SK-N-SH (cell line): ENCODE data around the gene TRPV3. TPM values are rescaled to one million over a fixed set of nuclear protein-coding genes. Genes with fewer than 3 reads are reported as not detected.

Source experiments
- CTCF ChIA-PET: fragments of 300-600, 350-600 bp; formaldehyde crosslinking; extraction: SDS; loops from one replicate; lab custom pipeline; 2021; lab: Yijun Ruan, JAX
- POLR2A ChIA-PET: fragments of 350-600 bp; sonication (Branson Sonifier 250); formaldehyde crosslinking; extraction: SDS; loops from one replicate; lab custom pipeline; 2020; ENCODE audit warnings: antibody characterized with exemption, inconsistent platforms; lab: Yijun Ruan, JAX
- DNase-seq: peaks from one replicate; pipeline ENCODE4 v3.0.0; 2012
- H2AFZ ChIP-seq: fragments of 200-600 bp; sonication (generic); 2 replicates; pipeline ENCODE4 v1.8.1; 2016; ENCODE audit warnings: antibody characterized with exemption, mild to moderate bottlenecking, low read depth
- H3F3A ChIP-seq: fragments of 200-600 bp; sonication (generic); replicated peaks from 2 replicates; pipeline ENCODE3; 2016; ENCODE audit warnings: antibody characterized with exemption, mild to moderate bottlenecking; ENCODE audit not compliant: insufficient read depth
- H3K27ac ChIP-seq, 2 experiments: fragments of 200-500 bp in 1 of 2; fragments of 200-600 bp in 1 of 2; sonication (Bioruptor generic) in 1 of 2; sonication (generic), shearing (Covaris generic) in 1 of 2; 2 replicates each; pipeline versions ENCODE4 v1.5.1 to v1.6.1; 2014 to 2016; ENCODE audit warnings: low read depth in 2 of 2, inconsistent platforms in 1 of 2, low read length in 1 of 2, mild to moderate bottlenecking in 1 of 2, mixed read lengths in 1 of 2
- H3K27me3 ChIP-seq: fragments of 200-600 bp; sonication (generic), shearing (Covaris generic); 2 replicates; pipeline ENCODE4 v1.6.1; 2016; ENCODE audit warnings: mixed run types; ENCODE audit not compliant: insufficient read depth
- H3K36me3 ChIP-seq, 2 experiments: fragments of 200-500 bp in 1 of 2; fragments of 200-600 bp in 1 of 2; sonication (Bioruptor generic) in 1 of 2; sonication (generic) in 1 of 2; replicated peaks in 1 of 2; 2 replicates each; pipeline versions ENCODE3 to v1.5.1; 2014 to 2016; ENCODE audit warnings: low read length in 1 of 2, mild to moderate bottlenecking in 1 of 2; ENCODE audit not compliant: insufficient read depth in 2 of 2, control insufficient read depth in 1 of 2
- H3K4me1 ChIP-seq, 2 experiments: fragments of 200-500 bp in 1 of 2; fragments of 200-600 bp in 1 of 2; sonication (Bioruptor generic) in 1 of 2; sonication (generic), shearing (Covaris generic) in 1 of 2; 2 replicates each; pipeline versions ENCODE4 v1.5.1 to v1.6.1; 2014 to 2016; ENCODE audit warnings: low read depth in 1 of 2, low read length in 1 of 2, mixed run types in 1 of 2; ENCODE audit not compliant: insufficient read depth in 2 of 2, control insufficient read depth in 1 of 2
- H3K4me2 ChIP-seq: fragments of 200-600 bp; sonication (generic), shearing (Covaris generic); 2 replicates; pipeline ENCODE4 v1.6.1; 2017; ENCODE audit warnings: mixed run types
- H3K4me3 ChIP-seq, 2 experiments: fragments of 200-500 bp in 1 of 2; fragments of 200-600 bp in 1 of 2; sonication (Bioruptor generic) in 1 of 2; sonication (generic), shearing (Covaris generic) in 1 of 2; 2 replicates each; pipeline versions ENCODE4 v1.5.1 to v1.8.1; 2014 to 2016; ENCODE audit warnings: low read depth in 2 of 2, inconsistent platforms in 1 of 2, low read length in 1 of 2, mild to moderate bottlenecking in 1 of 2, mixed read lengths in 1 of 2, moderate library complexity in 1 of 2
- H3K79me2 ChIP-seq: fragments of 200-600 bp; sonication (generic); 2 replicates; pipeline ENCODE4 v1.8.1; 2017; ENCODE audit warnings: mild to moderate bottlenecking; ENCODE audit not compliant: insufficient read depth
- H3K9ac ChIP-seq: fragments of 200-600 bp; sonication (generic); 2 replicates; pipeline ENCODE4 v1.6.1; 2017; ENCODE audit warnings: mixed run types
- H3K9me2 ChIP-seq: fragments of 200-600 bp; sonication (generic); 2 replicates; pipeline ENCODE4 v1.6.1; 2017; ENCODE audit warnings: mixed run types
- H3K9me3 ChIP-seq: fragments of 200-600 bp; sonication (generic); 2 replicates; pipeline ENCODE4 v1.6.1; 2017; ENCODE audit warnings: mixed run types, mild to moderate bottlenecking, moderate library complexity
- H4K20me1 ChIP-seq: fragments of 200-600 bp; sonication (generic); 2 replicates; pipeline ENCODE4 v1.6.1; 2017; ENCODE audit warnings: mild to moderate bottlenecking, mixed run types; ENCODE audit not compliant: insufficient read depth
- CHD2 ChIP-seq: fragments of 150-350 bp; IDR thresholded peaks from 2 replicates; pipeline ENCODE4 v1.6.1; 2018; ENCODE audit warnings: low read length; ENCODE audit not compliant: partially characterized antibody
- ELF1 ChIP-seq: IDR thresholded peaks from 2 replicates; pipeline ENCODE4 v1.4.0; 2012
- EZH2phosphoT487 ChIP-seq: fragments of 200-600 bp; sonication (generic); IDR thresholded peaks from 2 replicates; pipeline ENCODE4 v1.6.1; 2017; ENCODE audit warnings: low read depth, mixed run types, mild to moderate bottlenecking, antibody characterized with exemption, moderate library complexity, borderline replicate concordance
- FOSL2 ChIP-seq: IDR thresholded peaks from 2 replicates; pipeline ENCODE4 v1.4.0; 2012; ENCODE audit warnings: low read depth, mild to moderate bottlenecking, moderate library complexity, borderline replicate concordance
- MAX ChIP-seq: IDR thresholded peaks from 2 replicates; pipeline ENCODE4 v1.4.0; 2012; ENCODE audit warnings: low read depth
- MXI1 ChIP-seq: IDR thresholded peaks from 2 replicates; pipeline ENCODE4 v1.6.1; 2012; ENCODE audit warnings: mild to moderate bottlenecking, low read depth, low read length, improper control_type of control experiment
- RFX5 ChIP-seq: IDR thresholded peaks from 2 replicates; pipeline ENCODE4 v1.6.1; 2012; ENCODE audit warnings: mild to moderate bottlenecking, improper control_type of control experiment, low read length
- SIN3A ChIP-seq: IDR thresholded peaks from 2 replicates; pipeline ENCODE4 v1.6.1; 2012; ENCODE audit warnings: low read depth, mild to moderate bottlenecking, low read length, moderate library complexity, borderline replicate concordance
- USF2 ChIP-seq: fragments of 150-350 bp; IDR thresholded peaks from 2 replicates; pipeline ENCODE4 v1.6.1; 2017; ENCODE audit warnings: antibody characterized with exemption, low read length, low read depth, borderline replicate concordance
- WGBS: methylation state at CpG from one replicate; pipeline ENCODE4 v1.1.6; 2017; ENCODE audit warnings: low lambda C conversion rate; 5-methylcytosine and 5-hydroxymethylcytosine counted together
- polyA plus RNA-seq, 3 experiments: library from polyadenylated mRNA; depleted of rRNA; stranded (reverse); fragments of >200 nt; gene quantifications; 2 replicates each; pipeline ENCODE4 v1.2.3, GENCODE V29; 2012
- TF ChIP-seq, protein P1 (sequence below): fragments of 200-600 bp; sonication (generic); IDR thresholded peaks from 2 replicates; pipeline ENCODE4 v1.6.1; 2017; ENCODE audit warnings: antibody characterized with exemption, mild to moderate bottlenecking, moderate library complexity
- TF ChIP-seq, protein P2 (sequence below): IDR thresholded peaks from 2 replicates; pipeline ENCODE4 v1.6.1; 2012; ENCODE audit warnings: mild to moderate bottlenecking, low read depth, low read length, moderate library complexity
- TF ChIP-seq, protein P3 (sequence below): fragments of 150-350 bp; IDR thresholded peaks from 2 replicates; pipeline ENCODE4 v1.6.1; 2016; ENCODE audit warnings: mild to moderate bottlenecking, low read depth, low read length
- TF ChIP-seq, protein P4 (sequence below): IDR thresholded peaks from 2 replicates; pipeline ENCODE4 v1.4.0; 2012; ENCODE audit warnings: low read depth, borderline replicate concordance

Gene TRPV3
- polyA plus RNA-seq, 1 of the 3 experiments (the other 2 are of a cell fraction): 0.28 TPM

GRCh38 chr17:3555189-3555796 lies 2.3 kb downstream of the TRPV3 start:
- CTCF ChIA-PET: interaction anchor here (2.1 kb wide), 1 partner anchor 20 kb away, joined by 5 read pairs; no protein-coding TSS in a partner anchor

DNA sequence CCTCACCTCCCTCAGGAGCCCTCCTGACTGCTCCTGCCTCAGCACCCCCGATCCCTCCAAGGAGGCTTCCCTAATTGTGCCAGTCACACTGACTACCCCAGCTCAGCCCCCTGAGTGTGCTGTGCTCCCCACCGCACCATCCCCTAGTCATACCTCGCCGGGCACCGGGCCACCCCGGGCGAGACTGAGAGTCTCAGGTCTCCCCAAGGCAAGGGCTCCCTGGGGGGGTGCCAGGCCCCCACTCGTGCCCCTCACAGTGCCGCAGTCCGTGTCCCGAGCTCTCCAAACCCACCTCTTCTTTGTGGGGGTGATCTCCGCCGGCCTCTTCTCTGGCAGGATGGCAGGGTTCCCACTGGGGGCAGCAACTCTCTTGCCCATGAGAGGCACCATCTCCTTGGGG lies 3.2 kb downstream of the TRPV3 start:
- no peak overlapping the region for H3K4me3 ChIP-seq
- ChIA-PET CTCF (no interaction called here), POLR2A (no interaction called here)
- no peak overlapping the region for H3K9ac ChIP-seq
- H3K27ac ChIP-seq: no peak overlapping the region
- no CpG with 5 or more reads among the region's 13 CpGs for WGBS
- no peaks in the 10 kb centered on the region for H3K79me2 ChIP-seq
- H3K4me2 ChIP-seq: no peak overlapping the region
- no peaks in the 10 kb centered on the region for H4K20me1 ChIP-seq
- no peaks in the 10 kb centered on the region for H3K9me2 ChIP-seq
- no peaks in the 10 kb centered on the region for H3K36me3 ChIP-seq
- H2AFZ ChIP-seq: no peak overlapping the region
- H3K4me1 ChIP-seq: no peaks in the 10 kb centered on the region
- H3F3A ChIP-seq: no peaks in the 10 kb centered on the region
- no peaks in the 10 kb centered on the region for H3K27me3 ChIP-seq
- DNase-seq: no peak
- H3K9me3 ChIP-seq: no peaks in the 10 kb centered on the region
- TF ChIP-seq, protein P1, sequence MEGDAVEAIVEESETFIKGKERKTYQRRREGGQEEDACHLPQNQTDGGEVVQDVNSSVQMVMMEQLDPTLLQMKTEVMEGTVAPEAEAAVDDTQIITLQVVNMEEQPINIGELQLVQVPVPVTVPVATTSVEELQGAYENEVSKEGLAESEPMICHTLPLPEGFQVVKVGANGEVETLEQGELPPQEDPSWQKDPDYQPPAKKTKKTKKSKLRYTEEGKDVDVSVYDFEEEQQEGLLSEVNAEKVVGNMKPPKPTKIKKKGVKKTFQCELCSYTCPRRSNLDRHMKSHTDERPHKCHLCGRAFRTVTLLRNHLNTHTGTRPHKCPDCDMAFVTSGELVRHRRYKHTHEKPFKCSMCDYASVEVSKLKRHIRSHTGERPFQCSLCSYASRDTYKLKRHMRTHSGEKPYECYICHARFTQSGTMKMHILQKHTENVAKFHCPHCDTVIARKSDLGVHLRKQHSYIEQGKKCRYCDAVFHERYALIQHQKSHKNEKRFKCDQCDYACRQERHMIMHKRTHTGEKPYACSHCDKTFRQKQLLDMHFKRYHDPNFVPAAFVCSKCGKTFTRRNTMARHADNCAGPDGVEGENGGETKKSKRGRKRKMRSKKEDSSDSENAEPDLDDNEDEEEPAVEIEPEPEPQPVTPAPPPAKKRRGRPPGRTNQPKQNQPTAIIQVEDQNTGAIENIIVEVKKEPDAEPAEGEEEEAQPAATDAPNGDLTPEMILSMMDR: no peak
- TF ChIP-seq RFX5 (no peak), USF2 (no peak), MXI1 (no peak), MAX (no peak), ELF1 (no peak)
- TF ChIP-seq, protein P2, sequence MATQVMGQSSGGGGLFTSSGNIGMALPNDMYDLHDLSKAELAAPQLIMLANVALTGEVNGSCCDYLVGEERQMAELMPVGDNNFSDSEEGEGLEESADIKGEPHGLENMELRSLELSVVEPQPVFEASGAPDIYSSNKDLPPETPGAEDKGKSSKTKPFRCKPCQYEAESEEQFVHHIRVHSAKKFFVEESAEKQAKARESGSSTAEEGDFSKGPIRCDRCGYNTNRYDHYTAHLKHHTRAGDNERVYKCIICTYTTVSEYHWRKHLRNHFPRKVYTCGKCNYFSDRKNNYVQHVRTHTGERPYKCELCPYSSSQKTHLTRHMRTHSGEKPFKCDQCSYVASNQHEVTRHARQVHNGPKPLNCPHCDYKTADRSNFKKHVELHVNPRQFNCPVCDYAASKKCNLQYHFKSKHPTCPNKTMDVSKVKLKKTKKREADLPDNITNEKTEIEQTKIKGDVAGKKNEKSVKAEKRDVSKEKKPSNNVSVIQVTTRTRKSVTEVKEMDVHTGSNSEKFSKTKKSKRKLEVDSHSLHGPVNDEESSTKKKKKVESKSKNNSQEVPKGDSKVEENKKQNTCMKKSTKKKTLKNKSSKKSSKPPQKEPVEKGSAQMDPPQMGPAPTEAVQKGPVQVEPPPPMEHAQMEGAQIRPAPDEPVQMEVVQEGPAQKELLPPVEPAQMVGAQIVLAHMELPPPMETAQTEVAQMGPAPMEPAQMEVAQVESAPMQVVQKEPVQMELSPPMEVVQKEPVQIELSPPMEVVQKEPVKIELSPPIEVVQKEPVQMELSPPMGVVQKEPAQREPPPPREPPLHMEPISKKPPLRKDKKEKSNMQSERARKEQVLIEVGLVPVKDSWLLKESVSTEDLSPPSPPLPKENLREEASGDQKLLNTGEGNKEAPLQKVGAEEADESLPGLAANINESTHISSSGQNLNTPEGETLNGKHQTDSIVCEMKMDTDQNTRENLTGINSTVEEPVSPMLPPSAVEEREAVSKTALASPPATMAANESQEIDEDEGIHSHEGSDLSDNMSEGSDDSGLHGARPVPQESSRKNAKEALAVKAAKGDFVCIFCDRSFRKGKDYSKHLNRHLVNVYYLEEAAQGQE: no peak
- TF ChIP-seq, protein P3, sequence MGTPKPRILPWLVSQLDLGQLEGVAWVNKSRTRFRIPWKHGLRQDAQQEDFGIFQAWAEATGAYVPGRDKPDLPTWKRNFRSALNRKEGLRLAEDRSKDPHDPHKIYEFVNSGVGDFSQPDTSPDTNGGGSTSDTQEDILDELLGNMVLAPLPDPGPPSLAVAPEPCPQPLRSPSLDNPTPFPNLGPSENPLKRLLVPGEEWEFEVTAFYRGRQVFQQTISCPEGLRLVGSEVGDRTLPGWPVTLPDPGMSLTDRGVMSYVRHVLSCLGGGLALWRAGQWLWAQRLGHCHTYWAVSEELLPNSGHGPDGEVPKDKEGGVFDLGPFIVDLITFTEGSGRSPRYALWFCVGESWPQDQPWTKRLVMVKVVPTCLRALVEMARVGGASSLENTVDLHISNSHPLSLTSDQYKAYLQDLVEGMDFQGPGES: no peak

More at GRCh38 chr17:3555189-3555796, 2.3 kb downstream of the TRPV3 start:
- no peak overlapping the region for H3K27ac ChIP-seq
- H3K27me3 ChIP-seq: no peaks in the 10 kb centered on the region
- H3K4me1 ChIP-seq: no peaks in the 10 kb centered on the region
- H3K36me3 ChIP-seq: no peaks in the 10 kb centered on the region
- H3K9me2 ChIP-seq: no peaks in the 10 kb centered on the region
- no peak for DNase-seq
- H2AFZ ChIP-seq: no peak overlapping the region
- no peak overlapping the region for H3K9ac ChIP-seq
- POLR2A ChIA-PET: no interaction called here
- H3F3A ChIP-seq: no peaks in the 10 kb centered on the region
- no peaks in the 10 kb centered on the region for H4K20me1 ChIP-seq
- no peaks in the 10 kb centered on the region for H3K9me3 ChIP-seq
- 35% methylated on average over 10 of the region's 10 CpGs for WGBS
- no peaks in the 10 kb centered on the region for H3K79me2 ChIP-seq
- H3K4me3 ChIP-seq: no peak overlapping the region
- TF ChIP-seq EZH2phosphoT487 (no peak), USF2 (no peak), MXI1 (no peak), SIN3A (no peak), RFX5 (no peak), ELF1 (no peak), CHD2 (no peak), FOSL2 (no peak)
- TF ChIP-seq, protein P4, sequence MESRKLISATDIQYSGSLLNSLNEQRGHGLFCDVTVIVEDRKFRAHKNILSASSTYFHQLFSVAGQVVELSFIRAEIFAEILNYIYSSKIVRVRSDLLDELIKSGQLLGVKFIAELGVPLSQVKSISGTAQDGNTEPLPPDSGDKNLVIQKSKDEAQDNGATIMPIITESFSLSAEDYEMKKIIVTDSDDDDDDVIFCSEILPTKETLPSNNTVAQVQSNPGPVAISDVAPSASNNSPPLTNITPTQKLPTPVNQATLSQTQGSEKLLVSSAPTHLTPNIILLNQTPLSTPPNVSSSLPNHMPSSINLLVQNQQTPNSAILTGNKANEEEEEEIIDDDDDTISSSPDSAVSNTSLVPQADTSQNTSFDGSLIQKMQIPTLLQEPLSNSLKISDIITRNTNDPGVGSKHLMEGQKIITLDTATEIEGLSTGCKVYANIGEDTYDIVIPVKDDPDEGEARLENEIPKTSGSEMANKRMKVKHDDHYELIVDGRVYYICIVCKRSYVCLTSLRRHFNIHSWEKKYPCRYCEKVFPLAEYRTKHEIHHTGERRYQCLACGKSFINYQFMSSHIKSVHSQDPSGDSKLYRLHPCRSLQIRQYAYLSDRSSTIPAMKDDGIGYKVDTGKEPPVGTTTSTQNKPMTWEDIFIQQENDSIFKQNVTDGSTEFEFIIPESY: no peak
- TF ChIP-seq, all 33 proteins: peak for 0
- no peak overlapping the region for H3K4me2 ChIP-seq
